ENCODE results near the gene LBP.
A peak's percentile ranks its signal among the peaks of the same experiment; 100 is the strongest.

The LBP gene

GRCh38 chr20:38326309-38326708 lies 20.0 kb upstream of the LBP start:
- TF ChIP-seq CTCF (IDR thresholded peaks at IDR 0.05; ENCODE audit: insufficient read depth, low read depth, low read length, missing control alignments): no peak
- no peak overlapping the region for H3K4me3 ChIP-seq (ENCODE audit: low read depth, low read length)
- DNase-seq (ENCODE audit: low read depth): no peak

- TF ChIP-seq CTCF (IDR thresholded peaks at IDR 0.05; ENCODE audit: insufficient read depth, low read depth, low read length, missing control alignments): no peak
These were observed 15.6 kb upstream of the LBP start for GRCh38 chr20:38330638-38331037.

GRCh38 chr20:38331245-38331644 lies 15.0 kb upstream of the LBP start:
- TF ChIP-seq CTCF (IDR thresholded peaks at IDR 0.05; ENCODE audit: insufficient read depth, low read depth, low read length, missing control alignments): no peak
- DNase-seq (ENCODE audit: low read depth): no peak
- H3K4me3 ChIP-seq (ENCODE audit: low read depth, low read length): no peak overlapping the region

More at GRCh38 chr20:38330638-38331037, 15.6 kb upstream of the LBP start:
- DNase-seq (ENCODE audit: low read depth): no peak
- no peak overlapping the region for H3K4me3 ChIP-seq (ENCODE audit: low read depth, low read length)

GRCh38 chr20:38331814-38332213 lies 14.5 kb upstream of the LBP start:
- DNase-seq (ENCODE audit: low read depth): no peak
- TF ChIP-seq CTCF (IDR thresholded peaks at IDR 0.05; ENCODE audit: insufficient read depth, low read depth, low read length, missing control alignments): no peak
- no peak overlapping the region for H3K4me3 ChIP-seq (ENCODE audit: low read depth, low read length)

GRCh38 chr20:38334016-38334415 lies 12.3 kb upstream of the LBP start:
- DNase-seq (ENCODE audit: low read depth): no peak
- no peak overlapping the region for H3K4me3 ChIP-seq (ENCODE audit: low read depth, low read length)
- no peak for TF ChIP-seq CTCF (IDR thresholded peaks at IDR 0.05; ENCODE audit: insufficient read depth, low read depth, low read length, missing control alignments)

GRCh38 chr20:38336726-38337125 lies 9.6 kb upstream of the LBP start:
- TF ChIP-seq CTCF (IDR thresholded peaks at IDR 0.05; ENCODE audit: insufficient read depth, low read depth, low read length, missing control alignments): no peak
- no peak overlapping the region for H3K4me3 ChIP-seq (ENCODE audit: low read depth, low read length)
- DNase-seq (ENCODE audit: low read depth): no peak

GRCh38 chr20:38337561-38338140 lies 8.6 kb upstream of the LBP start:
- peak; percentile 54 for TF ChIP-seq CTCF (IDR thresholded peaks at IDR 0.05; ENCODE audit: insufficient read depth, low read depth, low read length, missing control alignments)
- H3K4me3 ChIP-seq (ENCODE audit: low read depth, low read length): no peak overlapping the region
- DNase-seq (ENCODE audit: low read depth): peak; percentile 43
